ENCODE measurements around the gene NOTCH3.

NOTCH3 gene

GRCh38 chr19:15197942-15198341 is 2.9 kb downstream of the NOTCH3 start:
- H3K4me3 ChIP-seq, result peak overlapping the region; percentile 78 to 96
- H3K27me3 ChIP-seq, result no peaks in the 10 kb centered on the region
- no peaks in the 10 kb centered on the region for H3K9me3 ChIP-seq
- intact Hi-C loops (cut with DNase I; ENCODE audit: low total_unique reads), result loop anchor here (5.0 kb wide), 1 partner anchor 54 kb away; no protein-coding TSS in a partner anchor
- peaks cover 0 to 71% (median 60%) of the 10 kb centered on the region in 4 donors for H3K4me1 ChIP-seq
- DNase-seq, result peak; percentile 54 to 90
- H3K36me3 ChIP-seq, result peaks cover 6 to 17% (median 12%) of the 10 kb centered on the region in 3 donors
- TF ChIP-seq, protein P1, sequence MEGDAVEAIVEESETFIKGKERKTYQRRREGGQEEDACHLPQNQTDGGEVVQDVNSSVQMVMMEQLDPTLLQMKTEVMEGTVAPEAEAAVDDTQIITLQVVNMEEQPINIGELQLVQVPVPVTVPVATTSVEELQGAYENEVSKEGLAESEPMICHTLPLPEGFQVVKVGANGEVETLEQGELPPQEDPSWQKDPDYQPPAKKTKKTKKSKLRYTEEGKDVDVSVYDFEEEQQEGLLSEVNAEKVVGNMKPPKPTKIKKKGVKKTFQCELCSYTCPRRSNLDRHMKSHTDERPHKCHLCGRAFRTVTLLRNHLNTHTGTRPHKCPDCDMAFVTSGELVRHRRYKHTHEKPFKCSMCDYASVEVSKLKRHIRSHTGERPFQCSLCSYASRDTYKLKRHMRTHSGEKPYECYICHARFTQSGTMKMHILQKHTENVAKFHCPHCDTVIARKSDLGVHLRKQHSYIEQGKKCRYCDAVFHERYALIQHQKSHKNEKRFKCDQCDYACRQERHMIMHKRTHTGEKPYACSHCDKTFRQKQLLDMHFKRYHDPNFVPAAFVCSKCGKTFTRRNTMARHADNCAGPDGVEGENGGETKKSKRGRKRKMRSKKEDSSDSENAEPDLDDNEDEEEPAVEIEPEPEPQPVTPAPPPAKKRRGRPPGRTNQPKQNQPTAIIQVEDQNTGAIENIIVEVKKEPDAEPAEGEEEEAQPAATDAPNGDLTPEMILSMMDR (IDR thresholded peaks at IDR 0.05), result no peak
- peak overlapping the region; percentile 98 to 99 for H3K27ac ChIP-seq

- DNase-seq, result peak in 1 of 2 donors; percentile 81
- intact Hi-C loops (cut with DNase I; ENCODE audit: low total_unique reads), result loop anchor here (5.0 kb wide), 1 partner anchor 55 kb away; no protein-coding TSS in a partner anchor
- Histone ChIP-seq H3K27ac (peak overlapping the region; percentile 98 to 99), H3K36me3 (peaks cover 11 to 21% (median 18%) of the 10 kb centered on the region in 3 donors), H3K4me3 (peak overlapping the region; percentile 78 to 96), H3K9me3 (no peaks in the 10 kb centered on the region), H3K4me1 (peaks cover 0 to 77% (median 65%) of the 10 kb centered on the region in 4 donors), H3K27me3 (no peaks in the 10 kb centered on the region)
- TF ChIP-seq, protein P1 (IDR thresholded peaks at IDR 0.05), result no peak
These were observed 3.4 kb downstream of the NOTCH3 start for GRCh38 chr19:15197275-15197941.

DNA sequence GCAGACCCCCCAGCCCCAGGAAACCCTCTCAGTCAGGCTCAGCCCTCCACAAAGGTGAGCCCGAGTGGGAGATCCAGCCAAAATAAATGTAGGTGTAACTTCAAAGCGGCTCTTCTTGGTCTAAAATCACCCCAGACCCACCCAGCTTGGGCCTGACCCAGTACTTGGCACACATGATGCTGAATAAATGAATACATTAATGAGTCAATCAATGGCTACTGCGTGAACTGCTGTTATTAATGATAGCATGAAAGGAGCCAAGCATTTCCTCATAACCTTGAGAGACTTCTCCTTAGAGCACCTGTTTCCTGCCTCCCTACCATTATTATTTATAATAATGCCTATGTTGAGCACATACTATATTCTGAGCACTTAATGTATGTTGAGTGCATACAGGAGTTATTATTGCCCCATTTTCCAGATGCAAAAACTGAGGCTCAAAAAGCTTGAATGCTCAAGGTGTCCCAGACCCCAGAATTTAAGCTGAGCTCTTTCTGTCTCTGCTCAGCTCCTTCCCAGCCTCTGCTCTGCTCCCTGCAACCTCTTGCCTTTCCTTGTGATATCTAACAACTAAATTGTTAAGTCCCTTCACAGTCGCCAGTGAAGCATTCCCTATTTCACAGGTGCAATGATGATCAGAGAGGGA is 4.3 kb downstream of the NOTCH3 start:
- intact Hi-C loops (cut with DNase I; ENCODE audit: low total_unique reads), result loop anchor here (5.0 kb wide), 1 partner anchor 56 kb away; no protein-coding TSS in a partner anchor
- TF ChIP-seq, protein P1 (IDR thresholded peaks at IDR 0.05), result no peak
- Histone ChIP-seq H3K36me3 (peaks cover 20 to 30% (median 27%) of the 10 kb centered on the region in 3 donors), H3K4me1 (peaks cover 0 to 83% (median 70%) of the 10 kb centered on the region in 4 donors), H3K27me3 (no peaks in the 10 kb centered on the region), H3K27ac (peak overlapping the region; percentile 98 to 99), H3K9me3 (no peaks in the 10 kb centered on the region), H3K4me3 (peak overlapping the region; percentile 48 to 78)
- no peak for DNase-seq

DNA sequence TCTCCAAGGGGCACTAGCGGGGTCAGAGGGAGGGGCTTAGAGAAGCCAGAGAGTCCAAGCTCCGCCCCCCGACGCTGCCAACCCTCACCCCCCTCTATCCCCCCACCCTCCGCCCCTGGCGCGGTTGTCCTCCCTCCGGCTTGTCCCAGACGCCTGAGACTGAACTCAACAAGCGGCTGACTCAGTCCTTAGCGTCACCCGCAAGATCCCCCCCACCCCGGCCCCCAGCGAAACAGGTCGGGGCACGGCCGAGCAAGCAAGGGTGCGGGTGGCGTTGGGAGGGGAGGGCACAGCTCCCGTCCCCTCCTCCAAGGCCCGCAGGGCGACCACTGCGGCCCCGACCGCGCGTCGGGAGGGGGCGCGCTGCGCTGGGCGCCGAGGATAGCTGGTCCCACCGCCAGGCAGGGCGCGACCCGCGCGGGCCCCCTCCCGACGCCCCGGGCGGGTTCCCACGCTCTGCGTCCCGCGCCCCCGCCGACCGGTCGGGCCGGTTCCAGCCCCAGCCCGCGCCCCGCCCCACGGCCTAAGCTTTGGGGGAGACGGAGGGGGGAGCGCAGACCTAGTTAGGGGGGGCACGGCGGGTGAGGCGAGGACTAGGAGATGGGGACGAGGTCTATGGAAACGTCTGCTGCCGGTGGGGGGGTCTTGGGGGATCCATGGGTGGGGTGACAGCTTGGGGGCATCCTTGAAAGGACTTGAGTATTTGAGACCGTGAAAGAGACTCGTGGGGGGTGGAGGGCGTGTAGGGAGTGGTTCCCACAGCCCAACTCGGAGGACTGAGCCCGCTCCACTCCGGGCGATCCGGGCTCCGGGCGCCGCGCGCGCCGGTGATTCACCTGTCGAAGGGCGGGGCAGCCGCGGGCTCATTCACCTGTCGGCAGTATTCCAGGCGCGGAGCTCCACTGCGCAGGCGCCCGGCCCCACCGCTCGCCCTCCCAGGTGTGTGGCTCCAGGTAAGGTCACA is 5.1 kb downstream of the NOTCH3 start:
- TF ChIP-seq, protein P1 (IDR thresholded peaks at IDR 0.05), result peak; percentile 4 to 13
- Histone ChIP-seq H3K36me3 (peaks cover 29 to 39% (median 35%) of the 10 kb centered on the region in 3 donors), H3K27me3 (no peaks in the 10 kb centered on the region), H3K27ac (peak overlapping the region; percentile 98 to 99), H3K9me3 (no peaks in the 10 kb centered on the region), H3K4me1 (peaks cover 0 to 86% (median 68%) of the 10 kb centered on the region in 4 donors), H3K4me3 (peak overlapping the region; percentile 48 to 78)
- intact Hi-C loops (cut with DNase I; ENCODE audit: low total_unique reads), result loop anchor here (5.0 kb wide), 1 partner anchor 57 kb away; no protein-coding TSS in a partner anchor
- DNase-seq, result peak; percentile 74 to 97

DNA sequence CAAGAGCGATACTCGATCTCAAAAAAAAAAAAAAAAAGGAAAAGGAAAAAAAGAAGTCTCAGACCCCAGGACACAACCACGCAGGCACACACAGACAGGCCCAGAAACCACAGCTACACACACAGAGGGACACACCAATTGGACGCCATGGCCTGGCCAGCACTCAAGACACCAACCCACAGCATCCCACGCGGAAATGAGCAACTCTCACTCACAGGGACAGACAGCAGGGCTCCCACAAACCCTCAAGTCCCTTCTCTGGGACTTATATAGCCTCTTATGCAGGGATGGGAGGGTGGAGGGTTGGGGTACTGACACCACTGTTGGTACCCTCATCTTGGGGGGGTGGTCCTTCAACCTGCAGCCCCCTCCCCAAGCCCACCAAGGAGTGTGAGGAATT is 5.9 kb downstream of the NOTCH3 start:
- no peaks in the 10 kb centered on the region for H3K27me3 ChIP-seq
- peaks cover 36 to 46% (median 42%) of the 10 kb centered on the region in 3 donors for H3K36me3 ChIP-seq
- DNase-seq, result peak; percentile 50 to 82
- H3K27ac ChIP-seq, result peak overlapping the region; percentile 98 to 99
- peak overlapping the region; percentile 48 to 78 for H3K4me3 ChIP-seq
- H3K9me3 ChIP-seq, result no peaks in the 10 kb centered on the region
- H3K4me1 ChIP-seq, result peaks cover 0 to 90% (median 69%) of the 10 kb centered on the region in 4 donors
- intact Hi-C loops (cut with DNase I; ENCODE audit: low total_unique reads), result loop anchor here (5.0 kb wide), 2 partner anchors 57 to 137 kb away; partner anchors contain the start of gene BRD4
- TF ChIP-seq, protein P1 (IDR thresholded peaks at IDR 0.05), result no peak

All from tibial artery (tissue), 4 donors.